Measurements from ENCODE around the gene PHPT1.
"Not testable (repeated sequence)": the region's sequence is repeated elsewhere in the genome, so short reads cannot be mapped to it uniquely, and the experiment has no call there.

Gene PHPT1

DNA sequence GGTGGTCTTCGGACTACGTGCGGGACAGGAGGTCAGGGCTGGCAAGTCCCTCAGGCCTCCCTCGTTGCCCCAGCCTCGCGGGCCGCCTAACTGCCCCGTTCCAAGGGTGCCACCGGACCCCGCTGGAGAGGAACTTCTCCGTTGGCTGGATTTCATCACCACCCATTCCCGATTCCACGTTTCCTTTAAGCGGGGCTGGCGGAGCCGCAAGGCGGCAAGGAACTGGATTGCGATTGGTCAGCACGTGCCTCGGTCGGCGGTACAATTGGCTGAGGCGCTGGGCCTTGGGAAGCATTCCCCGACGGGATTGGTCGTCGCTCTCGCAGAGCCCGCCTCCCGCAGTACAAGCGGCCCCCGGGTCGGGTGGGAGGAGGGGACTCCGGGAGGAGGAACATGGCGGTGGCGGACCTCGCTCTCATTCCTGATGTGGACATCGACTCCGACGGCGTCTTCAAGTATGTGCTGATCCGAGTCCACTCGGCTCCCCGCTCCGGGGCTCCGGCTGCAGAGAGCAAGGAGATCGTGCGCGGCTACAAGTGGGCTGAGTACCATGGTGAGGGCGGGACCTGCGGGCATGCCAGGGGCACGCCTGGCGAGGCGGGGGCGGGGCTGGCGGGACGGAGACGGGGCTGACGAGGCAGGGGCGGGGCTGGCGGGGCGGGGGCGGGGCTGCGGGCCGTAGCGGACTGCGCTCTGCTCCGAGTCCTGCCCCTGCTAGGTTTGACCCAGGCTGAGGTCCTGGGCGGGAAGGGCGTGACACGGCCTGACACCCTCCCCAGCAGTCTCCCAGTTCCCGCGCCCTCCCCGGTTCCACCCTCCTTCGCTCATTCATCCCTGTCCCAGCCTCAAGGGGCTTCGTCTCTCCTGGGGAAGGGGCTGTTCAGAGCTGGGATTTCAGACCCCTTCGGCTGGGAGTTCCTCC is at the start of gene PHPT1:
TSS of gene PHPT1 (plus strand) at position 372 of the 922 bp plus-strand sequence. CDS start at position 394, 22 bp downstream.
- peak; percentile 99 for DNase-seq

DNA sequence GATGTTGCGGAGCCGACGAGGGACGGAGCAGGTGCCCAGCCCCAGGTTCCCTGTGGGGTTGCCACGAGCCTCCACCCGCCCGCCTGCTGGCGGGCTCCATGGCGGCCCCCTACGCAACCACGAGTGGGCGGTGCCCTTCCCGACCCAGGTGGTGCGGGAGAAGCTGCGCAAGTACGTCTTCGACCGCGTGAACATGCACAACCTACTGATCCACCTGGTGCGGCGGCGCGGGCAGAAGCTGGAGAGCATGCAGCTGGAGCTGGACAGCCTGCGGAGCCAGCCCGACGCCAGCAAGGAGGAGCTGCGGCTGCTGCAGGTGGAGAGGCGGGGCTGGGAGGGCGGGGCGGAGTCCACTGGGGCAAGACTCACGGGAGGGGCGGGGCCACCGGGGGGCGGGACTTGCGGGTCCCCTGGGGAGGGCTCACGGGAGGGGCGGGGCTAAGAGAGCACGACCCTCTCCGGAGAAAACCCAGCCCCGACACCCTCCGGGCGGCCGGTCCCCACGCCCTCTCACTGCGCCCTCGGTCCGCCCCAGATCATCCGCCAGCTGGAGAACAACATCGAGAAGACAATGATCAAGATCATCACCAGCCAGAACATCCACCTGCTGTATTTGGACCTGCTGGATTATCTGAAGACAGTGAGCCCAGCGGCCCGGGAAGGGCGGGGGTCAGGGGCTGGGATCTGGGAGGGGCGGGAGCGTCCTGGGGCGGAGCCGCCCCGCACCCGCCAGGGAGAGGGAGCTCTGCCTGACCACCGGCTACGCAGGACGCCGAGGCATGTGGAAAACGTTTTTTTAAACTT is 49.2 kb upstream of the PHPT1 start:
- DNase-seq: peak; percentile 34

DNA sequence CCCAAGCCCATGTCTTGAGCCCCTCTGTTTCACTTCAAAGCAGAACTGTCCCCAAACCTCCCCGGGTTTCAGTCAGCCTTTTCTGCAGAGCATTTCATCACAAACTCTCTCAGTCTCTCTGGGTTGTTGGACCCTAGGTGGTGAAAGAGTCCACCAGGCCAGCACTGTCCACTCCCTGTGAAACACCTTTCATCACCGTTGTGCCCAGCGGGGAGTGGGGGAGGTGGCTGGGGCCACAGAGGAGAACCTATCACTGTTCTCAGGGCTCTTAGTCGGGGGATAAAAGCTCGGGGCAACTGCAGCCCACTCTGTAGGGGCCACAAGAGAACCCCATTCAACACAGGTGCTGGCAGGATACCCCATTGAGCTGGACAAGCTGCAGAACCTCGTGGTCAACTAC is 46.9 kb upstream of the PHPT1 start:
- DNase-seq: no peak

DNA sequence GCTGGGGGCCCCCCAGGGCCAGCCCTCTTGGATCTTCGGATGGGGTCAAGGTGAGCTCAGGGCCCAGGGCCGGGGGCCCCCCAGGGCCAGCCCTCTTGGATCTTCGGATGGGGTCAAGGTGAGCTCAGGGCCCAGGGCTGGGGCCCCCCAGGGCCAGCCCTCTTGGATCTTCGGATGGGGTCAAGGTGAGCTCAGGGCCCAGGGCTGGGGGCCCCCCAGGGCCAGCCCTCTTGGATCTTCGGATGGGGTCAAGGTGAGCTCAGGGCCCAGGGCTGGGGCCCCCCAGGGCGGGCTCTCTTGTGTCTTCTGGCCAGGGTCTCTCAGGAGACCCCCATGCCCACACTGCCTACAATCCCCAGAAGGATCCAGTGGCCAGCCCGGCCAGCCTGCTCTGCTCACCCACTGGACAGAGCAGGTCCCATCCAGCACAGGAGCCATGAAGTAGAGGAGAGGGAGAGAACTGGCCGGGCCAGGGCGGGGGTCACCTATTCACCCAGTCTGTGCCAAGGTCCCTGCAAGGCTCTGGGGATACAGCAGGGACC is 46.1 kb upstream of the PHPT1 start:
- DNase-seq: not testable (repeated sequence)

DNA sequence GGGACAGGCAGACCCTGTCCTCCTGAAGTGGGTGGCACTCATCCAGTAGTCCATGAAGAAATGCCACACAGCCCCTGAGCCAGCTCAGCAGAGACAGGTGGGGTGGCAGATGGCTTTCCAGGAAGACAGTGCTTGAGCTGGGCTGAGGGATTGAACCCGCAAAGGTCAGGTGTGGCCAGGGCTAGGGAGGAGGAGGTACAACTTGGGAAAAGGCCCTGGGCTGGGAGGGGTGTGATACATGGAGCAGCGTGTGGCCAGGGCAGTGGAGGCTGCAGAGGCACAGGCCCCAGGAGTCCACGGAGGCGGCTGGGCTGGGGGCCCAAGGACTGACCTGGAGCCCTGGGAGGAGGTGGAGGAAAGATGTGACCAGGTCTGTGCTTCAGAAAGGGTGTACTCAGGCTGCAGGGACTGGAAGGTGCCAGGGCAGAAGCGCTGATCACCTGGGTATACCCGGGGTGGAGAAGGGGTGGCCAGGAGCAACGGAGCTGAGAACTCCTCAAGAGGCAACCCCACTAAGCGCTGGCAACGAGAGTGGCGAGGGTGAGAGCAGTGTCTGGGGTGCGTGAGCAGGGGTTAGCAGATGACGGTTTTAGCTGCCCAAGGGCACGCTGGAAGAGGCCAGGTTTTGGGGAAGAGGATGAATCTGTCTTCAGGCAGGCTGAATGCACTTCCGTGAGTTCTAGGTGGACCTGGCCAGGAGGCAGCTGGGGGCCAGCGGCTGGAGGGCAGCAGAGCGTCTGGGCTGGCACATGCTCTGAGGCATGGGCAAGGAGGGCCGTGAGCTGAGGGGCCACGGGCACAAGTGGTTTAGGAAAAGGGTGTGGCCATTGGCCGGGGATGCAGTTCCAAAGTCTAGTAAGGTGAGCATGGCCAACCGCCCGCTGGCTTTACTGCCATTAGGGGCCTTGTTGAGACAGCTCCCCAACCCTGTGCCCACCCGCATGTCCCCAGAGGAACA is 45.4 kb upstream of the PHPT1 start:
- DNase-seq: no peak

DNA sequence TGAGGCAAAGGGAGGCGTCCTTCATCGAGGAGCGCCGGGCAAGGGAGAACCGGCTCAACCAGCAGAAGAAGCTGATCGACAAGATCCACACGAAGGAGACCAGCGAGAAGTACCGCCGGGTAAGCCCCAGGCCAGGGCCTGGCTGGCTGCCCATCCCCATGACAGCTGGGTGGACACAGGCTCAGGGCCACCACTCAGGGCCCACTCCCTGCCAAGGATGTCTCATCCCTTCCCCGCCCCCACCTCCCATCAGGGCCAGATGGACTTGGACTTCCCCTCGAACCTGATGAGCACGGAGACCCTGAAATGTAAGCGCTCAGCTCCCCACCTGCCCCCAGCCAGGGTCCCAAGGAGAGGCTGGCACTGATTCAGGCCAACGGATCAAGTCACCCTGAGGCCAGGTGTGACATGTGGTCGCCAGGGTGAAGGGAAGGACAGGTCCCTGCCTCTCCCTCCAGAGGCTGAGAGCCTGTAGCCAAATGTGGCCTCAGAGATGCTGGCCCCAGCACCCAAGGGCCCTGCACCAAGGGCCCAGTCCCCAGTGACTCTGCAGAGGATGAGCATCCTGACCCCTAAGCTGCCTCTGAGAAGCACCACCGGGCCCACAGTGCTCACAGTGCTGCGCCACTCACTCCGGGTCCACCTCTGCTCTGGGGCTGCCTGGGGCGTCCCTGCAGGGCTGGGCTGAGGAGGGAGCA is 44.6 kb upstream of the PHPT1 start:
- DNase-seq: no peak

DNA sequence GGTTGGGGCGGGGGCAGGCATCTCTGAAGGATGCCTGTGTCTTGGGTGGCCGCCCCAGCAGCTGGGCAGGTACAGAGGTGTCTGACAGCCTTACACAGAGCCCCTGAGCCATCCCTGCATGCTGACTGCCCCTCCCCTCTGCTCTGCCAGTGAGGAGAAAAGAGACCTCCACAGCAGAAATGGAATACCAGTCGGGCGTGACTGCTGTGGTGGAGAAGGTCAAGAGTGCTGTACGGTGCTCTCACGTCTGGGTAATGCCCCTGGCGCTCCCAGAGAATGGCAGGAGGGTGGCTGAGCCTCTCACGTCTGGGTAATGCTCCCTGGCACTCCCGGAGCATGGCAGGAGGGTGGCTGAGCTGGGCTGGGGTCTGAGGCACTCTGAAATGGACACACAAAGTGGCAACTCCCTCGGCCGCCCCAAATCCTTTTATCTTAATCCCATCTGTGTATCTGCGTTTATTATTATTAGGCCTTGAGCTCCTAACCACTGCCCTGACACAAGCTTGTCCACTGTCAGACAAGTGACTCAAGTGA is 43.9 kb upstream of the PHPT1 start:
- no peak for DNase-seq

DNA sequence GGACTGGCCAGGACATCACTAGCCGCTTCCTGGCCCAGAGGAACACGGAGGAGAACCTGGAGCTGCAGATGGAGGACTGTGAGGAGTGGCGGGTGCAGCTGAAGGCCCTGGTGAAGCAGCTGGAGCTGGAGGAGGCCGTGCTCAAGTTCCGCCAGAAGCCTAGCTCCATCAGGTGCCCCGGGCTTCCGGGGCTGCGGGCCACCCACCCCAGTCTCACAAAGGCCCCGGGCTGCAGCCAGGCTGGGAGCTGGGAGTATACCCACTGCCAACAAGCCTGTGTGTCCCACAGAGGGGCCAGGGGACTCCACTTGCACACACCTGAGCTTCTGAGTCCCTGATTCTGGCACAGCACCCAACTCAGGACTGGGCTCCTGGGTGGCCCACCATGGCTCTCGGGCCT is 43.1 kb upstream of the PHPT1 start:
- no peak for DNase-seq

DNA sequence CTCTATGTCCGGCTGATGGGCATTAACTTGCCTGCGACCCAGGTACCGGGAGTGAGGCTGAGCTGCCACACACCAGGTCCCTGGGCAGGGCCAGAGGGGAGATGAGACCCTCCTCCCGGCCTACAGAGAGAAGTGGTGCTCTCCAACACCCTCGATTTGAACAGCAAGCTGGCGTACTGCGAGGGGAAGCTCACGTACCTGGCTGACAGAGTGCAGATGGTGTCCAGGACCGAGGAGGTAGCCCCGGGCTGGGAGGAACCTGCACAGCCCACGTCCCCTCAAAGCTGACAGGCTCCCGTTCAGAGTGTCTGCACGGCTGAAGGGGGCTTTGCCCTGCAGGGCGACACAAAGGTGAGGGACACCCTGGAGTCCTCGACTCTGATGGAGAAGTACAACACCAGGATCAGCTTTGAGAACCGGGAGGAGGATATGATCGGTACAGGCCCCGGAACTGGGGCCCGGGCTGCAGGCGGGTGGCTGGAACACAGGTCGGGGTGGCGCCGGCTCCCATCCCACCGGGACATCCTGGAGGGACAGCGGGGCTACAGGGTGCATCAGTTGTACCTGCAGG is 42.5 kb upstream of the PHPT1 start:
- no peak for DNase-seq

DNA sequence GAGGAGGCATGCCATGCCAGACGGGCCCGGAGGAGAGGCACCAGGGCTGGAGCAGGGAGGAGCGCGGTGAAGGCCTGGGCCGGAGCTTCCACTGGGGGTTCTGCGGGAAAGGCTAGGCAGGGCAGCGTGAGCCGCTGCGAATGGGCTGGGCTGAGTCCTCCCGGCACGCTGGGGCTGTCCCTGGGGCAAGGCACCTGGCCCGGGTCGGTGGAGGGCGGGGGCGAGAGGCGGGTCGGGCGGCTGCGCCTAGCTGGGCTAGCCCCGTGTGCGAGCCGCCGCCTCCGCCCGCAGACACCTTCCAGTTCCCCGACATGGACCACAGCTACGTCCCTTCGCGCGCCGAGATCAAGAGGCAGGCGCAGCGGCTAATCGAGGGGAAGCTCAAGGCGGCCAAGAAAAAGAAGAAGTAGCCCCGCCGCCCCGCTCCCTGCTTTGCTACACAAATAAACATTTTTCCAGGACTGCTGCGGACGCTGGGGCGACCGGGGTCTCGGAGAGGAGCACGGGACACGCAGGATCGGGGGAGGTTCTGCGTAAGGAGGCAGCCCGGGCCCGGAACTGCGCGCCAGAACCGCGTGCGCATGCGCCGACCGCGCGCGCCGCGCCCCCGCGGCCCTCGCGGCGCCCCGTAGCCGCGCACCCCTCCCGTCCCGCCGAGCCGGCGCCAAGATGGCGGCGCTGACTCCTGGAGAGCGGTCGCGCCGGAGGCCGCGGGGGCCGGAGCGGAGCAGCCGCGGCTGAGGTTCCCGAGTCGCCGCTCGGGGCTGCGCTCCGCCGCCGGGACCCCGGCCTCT is 41.7 kb upstream of the PHPT1 start, which contains the start of gene RABL6:
TSS of gene RABL6 (plus strand) at position 668 of the 794 bp plus-strand sequence. CDS start 249 bp downstream, outside the sequence.
- peak; percentile 62 for DNase-seq

DNA sequence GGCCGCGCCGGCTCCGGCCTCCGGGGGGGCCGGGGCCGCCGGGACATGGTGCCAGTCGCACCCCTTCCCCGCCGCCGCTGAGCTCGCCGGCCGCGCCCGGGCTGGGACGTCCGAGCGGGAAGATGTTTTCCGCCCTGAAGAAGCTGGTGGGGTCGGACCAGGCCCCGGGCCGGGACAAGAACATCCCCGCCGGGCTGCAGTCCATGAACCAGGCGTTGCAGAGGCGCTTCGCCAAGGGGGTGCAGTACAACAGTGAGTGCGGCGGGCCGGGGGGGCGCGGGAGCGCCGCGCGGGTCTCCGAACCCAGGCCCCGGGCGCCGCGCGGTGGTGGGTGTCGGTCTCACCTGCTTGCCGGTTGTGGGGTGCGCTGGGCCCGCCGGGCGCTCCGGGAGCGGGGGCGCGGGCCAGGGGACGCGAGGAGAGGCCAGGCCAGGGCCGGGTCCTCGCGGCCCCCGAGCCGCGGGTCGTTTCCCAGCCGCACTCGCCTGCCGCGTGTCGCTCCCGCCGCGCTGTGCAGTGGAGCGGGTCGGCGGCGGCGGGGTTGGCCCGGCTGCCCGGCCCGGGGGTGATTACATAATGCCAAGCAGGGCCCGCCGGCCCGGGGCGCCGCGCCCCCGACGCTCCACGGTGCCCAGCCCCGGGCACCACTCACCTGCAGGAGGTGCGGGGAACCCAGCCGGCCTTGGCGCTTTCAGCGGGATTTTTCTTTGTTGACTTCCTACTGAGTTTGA is 41.0 kb upstream of the PHPT1 start:
- DNase-seq: peak; percentile 37

DNA sequence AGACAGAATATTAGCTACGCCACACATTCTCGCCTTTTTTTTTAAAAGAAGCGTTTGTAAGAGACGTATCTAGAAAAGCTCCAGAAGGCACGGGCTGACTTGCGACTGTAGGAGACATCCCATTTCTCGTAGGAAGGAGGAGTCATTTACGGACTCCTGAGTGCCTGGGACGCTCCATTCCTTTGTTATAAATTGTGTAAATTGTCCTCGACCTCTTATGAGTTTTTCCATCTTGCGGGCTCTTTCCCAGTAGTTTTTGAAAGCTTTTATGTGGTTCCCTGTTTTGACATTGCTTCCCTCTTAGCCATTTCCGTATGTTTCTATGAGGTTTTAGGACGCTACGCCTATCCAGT is 40.4 kb upstream of the PHPT1 start:
- DNase-seq: no peak

DNA sequence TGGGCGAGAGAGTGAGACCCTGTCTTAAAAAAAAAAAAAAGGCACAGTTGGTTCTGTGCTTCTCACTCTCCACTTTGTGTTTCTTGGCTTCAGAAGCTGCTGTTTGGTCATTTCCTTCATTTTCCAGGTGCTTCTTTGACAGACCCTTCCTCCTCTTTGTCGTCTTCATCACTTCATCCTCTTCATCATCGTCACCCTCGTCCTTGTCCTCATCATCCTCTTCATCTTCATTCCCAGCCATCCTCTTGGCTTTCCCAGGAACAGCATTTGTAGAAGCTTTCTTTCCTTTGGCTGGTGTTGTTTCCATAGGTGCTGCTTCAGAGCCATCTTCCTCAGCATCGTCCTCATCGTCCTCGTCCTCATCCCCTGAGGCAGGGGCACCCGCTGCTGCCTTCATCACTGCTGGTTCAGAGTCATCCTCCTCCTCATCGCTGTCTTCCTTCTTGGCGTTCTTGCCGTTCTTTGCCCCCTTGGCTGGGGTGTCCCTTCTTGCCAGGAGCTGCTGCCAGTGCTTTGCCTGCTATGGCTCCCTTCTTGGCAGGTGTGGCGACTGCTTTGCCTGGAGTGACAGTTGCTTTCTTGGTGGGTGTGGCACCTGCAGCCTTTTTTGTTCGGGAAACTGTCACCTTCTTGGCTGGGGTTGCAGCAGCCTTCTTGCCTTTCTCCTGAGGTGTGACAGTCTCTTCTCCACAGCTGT is 34.3 kb upstream of the PHPT1 start:
- DNase-seq: no peak

DNA sequence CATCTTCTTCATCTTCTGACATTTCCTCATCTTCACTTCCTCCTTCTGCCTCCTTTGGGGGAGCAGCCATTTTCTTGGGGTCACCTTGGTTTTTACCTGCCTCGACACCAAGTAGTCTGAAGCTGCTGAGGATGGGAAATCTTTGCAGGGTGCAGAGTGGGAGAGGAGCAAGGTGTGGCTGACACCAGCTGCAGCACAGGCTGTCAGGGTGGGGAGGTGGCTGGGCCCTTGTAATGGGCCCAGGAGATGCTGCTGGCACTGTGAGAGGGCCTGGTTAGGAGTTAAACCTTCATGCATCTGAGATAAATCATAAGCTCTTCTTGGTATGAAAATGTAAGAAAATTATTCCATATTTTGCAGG is 33.8 kb upstream of the PHPT1 start:
- DNase-seq: no peak

DNA sequence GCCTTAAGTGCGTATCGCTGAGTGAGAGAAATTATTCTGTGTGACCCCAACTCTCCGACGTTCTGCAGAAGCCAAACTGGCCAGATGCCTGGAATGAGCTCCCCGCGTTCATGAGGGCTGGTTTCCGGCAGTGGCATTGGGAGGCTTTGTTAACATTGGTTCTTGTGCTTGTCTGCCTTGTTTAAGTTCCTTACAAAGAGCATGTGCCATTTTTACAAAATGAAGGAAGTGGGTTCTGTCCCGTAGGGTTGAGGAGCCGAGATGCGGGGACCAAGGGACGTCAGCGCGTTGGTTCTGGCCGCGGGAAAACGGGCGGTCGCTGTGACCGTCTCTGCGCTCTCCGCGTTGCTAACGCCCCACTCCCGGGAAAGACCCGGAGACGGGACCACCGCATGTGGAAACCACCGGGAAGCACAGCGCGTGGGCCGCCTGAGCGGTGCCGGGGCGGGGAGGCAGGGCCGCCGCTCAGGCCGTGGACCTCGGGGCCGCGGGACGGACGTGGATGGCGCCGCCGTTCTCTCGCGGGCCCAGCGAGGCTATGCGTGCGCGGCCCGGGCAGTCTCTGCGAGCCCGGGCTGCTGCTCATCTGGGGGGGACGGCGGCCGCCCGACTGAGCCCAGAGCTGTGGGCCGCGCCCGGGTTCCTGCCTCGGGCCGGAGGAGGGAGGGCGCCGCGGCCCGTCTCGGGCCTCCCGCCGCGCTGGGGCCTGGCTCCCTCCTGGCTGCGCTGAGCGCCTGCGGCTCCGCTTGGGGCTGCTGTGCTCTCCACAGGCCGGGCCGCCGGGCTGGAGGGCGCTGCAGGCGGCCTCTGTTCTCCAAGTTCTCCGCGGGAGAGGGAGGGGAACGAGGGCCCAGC is 28.0 kb upstream of the PHPT1 start:
- DNase-seq: no peak

DNA sequence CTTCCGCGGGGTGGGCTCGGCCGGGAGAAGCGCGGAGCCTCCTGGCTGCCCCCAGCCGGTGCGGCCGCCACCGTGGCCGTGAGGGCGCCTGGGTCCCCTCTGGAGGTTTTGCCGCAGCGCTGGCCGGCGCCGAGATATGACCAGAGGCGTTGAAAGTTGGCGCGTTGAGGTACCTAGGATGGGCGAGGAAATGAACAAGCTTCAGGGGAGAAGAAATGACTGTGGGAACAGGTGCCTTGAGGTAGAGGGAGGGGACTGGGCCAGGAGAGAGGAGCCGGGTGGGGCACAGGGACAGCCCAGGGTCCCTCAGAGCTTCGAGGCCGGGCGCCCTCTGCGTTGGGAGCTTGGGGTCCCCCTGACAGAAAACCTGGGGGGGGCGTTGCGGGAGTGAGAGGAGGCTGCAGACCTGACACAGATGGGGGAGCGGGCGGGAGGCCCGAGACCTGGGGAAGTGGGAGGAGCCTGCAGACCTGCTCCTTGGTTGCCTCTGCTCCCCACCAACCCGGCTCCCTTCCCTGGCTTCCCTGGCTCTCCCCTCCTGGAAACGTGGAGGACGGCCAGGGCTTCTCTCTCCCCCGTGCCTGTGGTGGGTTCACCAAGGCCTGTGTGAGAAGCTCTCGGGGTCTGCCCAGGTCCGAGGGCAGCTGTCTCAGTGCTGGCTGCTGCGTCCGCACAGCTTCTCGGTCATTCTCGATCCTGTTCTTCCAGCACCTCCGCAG is 27.2 kb upstream of the PHPT1 start:
- no peak for DNase-seq

All from midbrain (tissue), 1 donor.